ENCODE data around the gene NSUN6.

DNA sequence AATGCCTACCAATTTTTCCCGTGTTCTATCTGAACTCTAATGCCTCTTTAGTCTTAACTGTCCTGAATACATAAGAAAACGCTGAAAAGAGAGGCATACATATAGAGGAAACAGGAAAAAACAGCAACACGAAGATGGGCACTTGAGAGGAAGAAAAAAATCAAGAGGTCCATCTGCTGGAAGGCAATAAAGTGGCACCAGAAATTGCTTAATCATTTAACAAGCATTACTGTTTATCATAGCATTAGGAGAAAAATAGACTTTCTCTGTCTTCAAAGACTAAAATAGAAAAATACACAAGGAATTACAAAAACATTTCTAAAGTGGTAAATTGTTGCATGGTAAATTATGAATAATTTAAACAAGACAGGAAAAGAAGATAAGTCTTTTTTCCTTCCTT is 35.0 kb downstream of the NSUN6 start:
- TF ChIP-seq EZH2 (IDR thresholded peaks at IDR 0.05) (no peak), POLR2AphosphoS5 (IDR thresholded peaks at IDR 0.05; ENCODE audit: borderline replicate concordance, low read depth, low read length) (no peak), FOXP2 (optimal IDR thresholded peaks at IDR 0.05; ENCODE audit: control extremely low read depth, extremely low read length, insufficient read depth) (no peak)
